Thyroid gland (tissue), 4 donors: ENCODE data around the gene UQCC5.

ENCODE experiments used
- POLR2A ChIP-seq, 2 donors: fragments of 450-650 bp; IDR thresholded peaks; one replicate each; pipeline ENCODE4 v1.6.1; 2017; ENCODE audit warnings: antibody characterized with exemption in 2 of 2, mild to moderate bottlenecking in 2 of 2, moderate library complexity in 1 of 2
- TF ChIP-seq, protein P1 (sequence below), 6 experiments: fragments of 200-600 bp in 3 of 6; fragments of 450-650 bp in 3 of 6; sonication (generic) in 3 of 6; IDR thresholded peaks; one replicate each; pipeline ENCODE4 v1.5.1; 2016 to 2019; ENCODE audit warnings: antibody characterized with exemption in 6 of 6, mild to moderate bottlenecking in 2 of 6, inconsistent platforms in 1 of 6, moderate library complexity in 1 of 6

DNA sequence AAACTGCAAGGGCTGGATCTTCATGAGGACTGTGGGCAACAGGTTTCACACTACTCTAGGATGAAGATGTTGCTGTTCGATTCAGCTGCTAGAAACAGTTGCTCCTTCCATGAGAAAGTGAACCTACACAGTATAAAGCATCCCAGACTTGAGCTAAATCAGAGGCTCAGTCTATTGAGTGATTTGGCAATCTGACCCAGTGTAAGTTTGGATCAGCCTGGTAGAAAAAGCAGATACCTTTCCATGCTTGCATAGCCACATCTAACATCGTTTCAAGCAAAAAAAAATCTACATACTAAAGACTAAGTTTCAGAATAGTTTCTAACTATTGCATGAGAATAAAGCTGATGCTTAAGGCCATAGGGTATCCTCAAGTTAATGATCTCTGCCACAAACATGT is 4.6 kb downstream of the UQCC5 start:
- no peak for TF ChIP-seq POLR2A (IDR thresholded peaks at IDR 0.05)
- TF ChIP-seq, protein P1, sequence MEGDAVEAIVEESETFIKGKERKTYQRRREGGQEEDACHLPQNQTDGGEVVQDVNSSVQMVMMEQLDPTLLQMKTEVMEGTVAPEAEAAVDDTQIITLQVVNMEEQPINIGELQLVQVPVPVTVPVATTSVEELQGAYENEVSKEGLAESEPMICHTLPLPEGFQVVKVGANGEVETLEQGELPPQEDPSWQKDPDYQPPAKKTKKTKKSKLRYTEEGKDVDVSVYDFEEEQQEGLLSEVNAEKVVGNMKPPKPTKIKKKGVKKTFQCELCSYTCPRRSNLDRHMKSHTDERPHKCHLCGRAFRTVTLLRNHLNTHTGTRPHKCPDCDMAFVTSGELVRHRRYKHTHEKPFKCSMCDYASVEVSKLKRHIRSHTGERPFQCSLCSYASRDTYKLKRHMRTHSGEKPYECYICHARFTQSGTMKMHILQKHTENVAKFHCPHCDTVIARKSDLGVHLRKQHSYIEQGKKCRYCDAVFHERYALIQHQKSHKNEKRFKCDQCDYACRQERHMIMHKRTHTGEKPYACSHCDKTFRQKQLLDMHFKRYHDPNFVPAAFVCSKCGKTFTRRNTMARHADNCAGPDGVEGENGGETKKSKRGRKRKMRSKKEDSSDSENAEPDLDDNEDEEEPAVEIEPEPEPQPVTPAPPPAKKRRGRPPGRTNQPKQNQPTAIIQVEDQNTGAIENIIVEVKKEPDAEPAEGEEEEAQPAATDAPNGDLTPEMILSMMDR (IDR thresholded peaks at IDR 0.05) = no peak
